ENCODE results near the gene INCENP. TPM values are rescaled to one million over a fixed set of nuclear protein-coding genes. Genes with fewer than 3 reads are reported as not detected.
"Not testable (repeated sequence)": the region's sequence is repeated elsewhere in the genome, so short reads cannot be mapped to it uniquely, and the experiment has no call there.

INCENP gene
- total RNA-seq, 2 donors from 2014 or later = 8.8 to 13.0 TPM

- H3K27ac ChIP-seq = no peak overlapping the region
- no peaks in the 10 kb centered on the region for H3K27me3 ChIP-seq (replicated peaks; ENCODE audit: insufficient read depth)
- no peak for ATAC-seq (ENCODE audit: insufficient number of reproducible peaks, low FRiP score, low read depth)
- no peak overlapping the region for H3K4me3 ChIP-seq
- DNase-seq (ENCODE audit: low spot score) = no peak
- no peaks in the 10 kb centered on the region for H3K9me3 ChIP-seq
- H3K4me1 ChIP-seq (ENCODE audit: control insufficient read depth in 1 of 2, low read depth in 2 of 2) = no peaks in the 10 kb centered on the region
- no peaks in the 10 kb centered on the region for H3K36me3 ChIP-seq
- TF ChIP-seq, protein P1, sequence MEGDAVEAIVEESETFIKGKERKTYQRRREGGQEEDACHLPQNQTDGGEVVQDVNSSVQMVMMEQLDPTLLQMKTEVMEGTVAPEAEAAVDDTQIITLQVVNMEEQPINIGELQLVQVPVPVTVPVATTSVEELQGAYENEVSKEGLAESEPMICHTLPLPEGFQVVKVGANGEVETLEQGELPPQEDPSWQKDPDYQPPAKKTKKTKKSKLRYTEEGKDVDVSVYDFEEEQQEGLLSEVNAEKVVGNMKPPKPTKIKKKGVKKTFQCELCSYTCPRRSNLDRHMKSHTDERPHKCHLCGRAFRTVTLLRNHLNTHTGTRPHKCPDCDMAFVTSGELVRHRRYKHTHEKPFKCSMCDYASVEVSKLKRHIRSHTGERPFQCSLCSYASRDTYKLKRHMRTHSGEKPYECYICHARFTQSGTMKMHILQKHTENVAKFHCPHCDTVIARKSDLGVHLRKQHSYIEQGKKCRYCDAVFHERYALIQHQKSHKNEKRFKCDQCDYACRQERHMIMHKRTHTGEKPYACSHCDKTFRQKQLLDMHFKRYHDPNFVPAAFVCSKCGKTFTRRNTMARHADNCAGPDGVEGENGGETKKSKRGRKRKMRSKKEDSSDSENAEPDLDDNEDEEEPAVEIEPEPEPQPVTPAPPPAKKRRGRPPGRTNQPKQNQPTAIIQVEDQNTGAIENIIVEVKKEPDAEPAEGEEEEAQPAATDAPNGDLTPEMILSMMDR (IDR thresholded peaks at IDR 0.05) = no peak
Measured at GRCh38 chr11:62193952-62194351, 70.1 kb downstream of the INCENP start.

GRCh38 chr11:62195010-62195409 is 71.2 kb downstream of the INCENP start:
- not testable (repeated sequence) for H3K36me3 ChIP-seq; H3K4me1 ChIP-seq (ENCODE audit: control insufficient read depth in 1 of 2, low read depth in 2 of 2); H3K9me3 ChIP-seq; H3K27me3 ChIP-seq (replicated peaks; ENCODE audit: insufficient read depth); H3K4me3 ChIP-seq; H3K27ac ChIP-seq; ATAC-seq (ENCODE audit: insufficient number of reproducible peaks, low FRiP score, low read depth); DNase-seq (ENCODE audit: low spot score)

GRCh38 chr11:62195945-62196344 is 72.1 kb downstream of the INCENP start:
- Histone ChIP-seq H3K27ac (no peak overlapping the region), H3K9me3 (no peaks in the 10 kb centered on the region), H3K4me3 (no peak overlapping the region), H3K4me1 (ENCODE audit: control insufficient read depth in 1 of 2, low read depth in 2 of 2) (no peaks in the 10 kb centered on the region), H3K36me3 (no peaks in the 10 kb centered on the region), H3K27me3 (replicated peaks; ENCODE audit: insufficient read depth) (no peaks in the 10 kb centered on the region)
- TF ChIP-seq, protein P1 (IDR thresholded peaks at IDR 0.05) = no peak
- ATAC-seq (ENCODE audit: insufficient number of reproducible peaks, low FRiP score, low read depth) = no peak
- DNase-seq (ENCODE audit: low spot score) = no peak

DNA sequence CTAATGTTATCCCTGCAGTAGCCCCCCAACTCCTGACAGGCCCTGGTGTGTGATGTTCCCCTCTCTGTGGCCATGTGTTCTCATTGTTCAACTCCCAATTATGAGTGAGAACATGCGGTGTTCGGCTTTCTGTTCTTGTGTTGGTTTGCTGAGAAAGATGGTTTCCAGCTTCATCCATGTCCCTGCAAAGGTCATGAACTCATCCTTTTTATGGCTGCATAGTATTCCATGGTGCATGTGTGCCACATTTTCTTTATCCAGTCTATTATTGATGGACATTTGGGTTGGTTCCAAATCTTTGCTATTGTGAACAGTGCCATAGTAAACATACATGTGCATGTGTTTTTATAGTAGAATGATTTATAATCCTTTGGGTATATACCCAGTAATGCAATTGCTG is 73.6 kb downstream of the INCENP start:
- H3K9me3 ChIP-seq; H3K4me1 ChIP-seq (ENCODE audit: control insufficient read depth in 1 of 2, low read depth in 2 of 2); H3K27ac ChIP-seq; ATAC-seq (ENCODE audit: insufficient number of reproducible peaks, low FRiP score, low read depth); H3K27me3 ChIP-seq (replicated peaks; ENCODE audit: insufficient read depth); DNase-seq (ENCODE audit: low spot score); H3K36me3 ChIP-seq; H3K4me3 ChIP-seq: not testable (repeated sequence)

- no peaks in the 10 kb centered on the region for H3K36me3 ChIP-seq
- H3K27ac ChIP-seq = no peak overlapping the region
- H3K4me3 ChIP-seq = no peak overlapping the region
- no peaks in the 10 kb centered on the region for H3K27me3 ChIP-seq (replicated peaks; ENCODE audit: insufficient read depth)
- DNase-seq (ENCODE audit: low spot score) (no peak), ATAC-seq (ENCODE audit: insufficient number of reproducible peaks, low FRiP score, low read depth) (no peak)
- no peaks in the 10 kb centered on the region for H3K4me1 ChIP-seq (ENCODE audit: control insufficient read depth in 1 of 2, low read depth in 2 of 2)
- H3K9me3 ChIP-seq = no peaks in the 10 kb centered on the region
- TF ChIP-seq, protein P1 (IDR thresholded peaks at IDR 0.05) = no peak
Measured at GRCh38 chr11:62201376-62201775, 77.6 kb downstream of the INCENP start.

Other genes starting within 250 kb of the INCENP start
- 100 to 1,000 TPM; 368 to 393 TPM for gene FADS3, start 232.5 kb upstream of the INCENP start, total RNA-seq
- gene RAB3IL1, start 206.4 kb upstream of the INCENP start, total RNA-seq = 10 to 100 TPM; 20.8 to 45.4 TPM
- 1 to 10 TPM; 4.7 to 8.0 TPM for gene BEST1, start 173.7 kb upstream of the INCENP start, total RNA-seq
- gene FTH1, start 156.4 kb upstream of the INCENP start, total RNA-seq = 1,000 to 10,000 TPM; 1,820 to 2,025 TPM
- not detected for gene SCGB1D1, start 66.2 kb downstream of the INCENP start, total RNA-seq
- not detected for gene SCGB2A1, start 84.7 kb downstream of the INCENP start, total RNA-seq
- gene SCGB1D2, start 118.2 kb downstream of the INCENP start, total RNA-seq = not detected
- 1 to 10 TPM in 1 of 2 donors, not detected in 1; 3.7 TPM for gene SCGB2A2, start 146.1 kb downstream of the INCENP start, total RNA-seq
- gene SCGB1D4, start 175.1 kb downstream of the INCENP start, total RNA-seq = not detected
- gene ASRGL1, start 213.4 kb downstream of the INCENP start, total RNA-seq = 10 to 100 TPM; 20.2 to 39.7 TPM

Data from thoracic aorta (tissue), 2 donors.